ENCODE data around the gene SAFB. TPM values are rescaled to one million over a fixed set of nuclear protein-coding genes. Genes with fewer than 3 reads are reported as not detected.

SAFB gene
- total RNA-seq, result 100 to 1,000 TPM; 134 to 152 TPM

DNA sequence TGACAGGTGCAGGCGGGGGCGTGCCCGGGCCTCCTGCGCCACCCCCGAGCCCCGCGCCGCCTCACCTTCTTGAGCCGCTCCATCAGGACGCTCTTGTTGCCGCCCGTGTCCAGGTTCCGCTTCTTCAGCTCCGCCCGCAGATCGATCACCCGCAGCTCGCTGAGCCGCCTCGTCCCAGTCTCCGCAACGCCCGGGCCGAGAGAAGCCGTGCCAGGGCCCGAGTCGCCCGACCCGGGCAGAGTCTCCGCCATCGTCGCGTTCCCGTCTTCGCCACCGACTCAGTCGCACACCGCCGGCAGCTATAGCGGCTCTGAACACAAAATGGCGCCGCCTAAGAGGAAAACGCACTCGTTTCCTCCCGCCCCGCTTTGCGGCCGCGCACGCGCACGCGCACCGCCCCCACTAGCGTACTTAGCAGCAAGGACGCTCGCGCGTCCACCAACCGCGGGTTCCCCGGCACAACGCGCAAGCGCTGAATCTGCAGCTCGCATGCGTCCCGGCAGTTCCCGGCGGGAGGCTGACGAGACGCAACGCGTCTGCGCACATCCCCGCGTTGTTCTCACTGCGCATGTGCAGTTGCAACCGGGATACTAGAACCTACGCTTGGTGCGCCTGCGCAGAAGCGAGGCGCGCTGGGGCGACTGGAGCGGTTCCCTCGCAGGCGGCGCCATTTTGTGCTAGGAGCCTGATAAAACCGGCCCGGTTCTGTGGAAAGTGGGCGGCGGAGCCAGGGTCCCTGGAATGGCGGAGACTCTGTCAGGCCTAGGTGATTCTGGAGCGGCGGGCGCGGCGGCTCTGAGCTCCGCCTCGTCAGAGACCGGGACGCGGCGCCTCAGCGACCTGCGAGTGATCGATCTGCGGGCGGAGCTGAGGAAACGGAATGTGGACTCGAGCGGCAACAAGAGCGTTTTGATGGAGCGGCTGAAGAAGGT lies at the start of gene SAFB, which contains the start of gene SAFB2:
SAFB (plus strand) TSS at position 619 of the 932 bp plus-strand sequence; CDS start at position 742, 123 bp downstream.
SAFB2 (minus strand) TSS at position 312 of the 932 bp plus-strand sequence; CDS start at position 251, 61 bp downstream.
- CTCF ChIA-PET, result interaction anchor here (0.8 to 4.4 kb wide), 7 partner anchors 11 to 181 kb away, joined by 3 to 21 read pairs (median 5); partner anchors contain the start of genes CATSPERD, LONP1 and RPL36
- H3K4me3 Mint-ChIP-seq, result peak within 1 kb of the TSS; percentile 99
- peaks cover 5% of the 10 kb centered on the region for H3K27me3 Mint-ChIP-seq
- ATAC-seq (peak; percentile 92), DNase-seq (peak; percentile 100)
- H3K36me3 Mint-ChIP-seq, result peaks cover 64% of the 10 kb centered on the region
- peak within 1 kb of the TSS; percentile 100 for H3K27ac Mint-ChIP-seq
- H3K4me1 Mint-ChIP-seq, result peaks cover 63% of the 10 kb centered on the region
- no peaks in the 10 kb centered on the region for H3K9me3 Mint-ChIP-seq (ENCODE audit: low read depth)

DNA sequence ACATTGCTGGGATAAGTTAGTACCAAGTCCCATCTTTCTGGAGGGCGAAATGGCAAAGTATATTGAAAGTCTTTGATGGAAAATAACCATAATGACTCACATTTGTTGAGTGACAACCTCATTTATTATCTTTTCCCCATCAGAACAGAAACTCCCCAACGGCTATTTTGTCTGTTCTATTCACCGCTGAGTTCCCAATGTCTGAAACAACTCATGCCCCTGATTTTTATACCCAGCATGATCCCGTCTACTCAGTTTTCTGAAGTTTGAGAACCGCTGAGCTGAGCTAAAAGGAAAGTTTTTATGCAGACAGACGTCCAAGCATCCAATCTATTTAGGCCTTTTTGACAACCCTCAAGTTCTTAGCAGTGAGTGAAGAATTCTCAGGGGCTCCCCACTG lies 47.3 kb upstream of the SAFB start:
- Mint-ChIP-seq H3K27ac (no peak overlapping the region), H3K4me1 (peaks cover 3% of the 10 kb centered on the region)
- CTCF ChIA-PET, result no interaction called here

DNA sequence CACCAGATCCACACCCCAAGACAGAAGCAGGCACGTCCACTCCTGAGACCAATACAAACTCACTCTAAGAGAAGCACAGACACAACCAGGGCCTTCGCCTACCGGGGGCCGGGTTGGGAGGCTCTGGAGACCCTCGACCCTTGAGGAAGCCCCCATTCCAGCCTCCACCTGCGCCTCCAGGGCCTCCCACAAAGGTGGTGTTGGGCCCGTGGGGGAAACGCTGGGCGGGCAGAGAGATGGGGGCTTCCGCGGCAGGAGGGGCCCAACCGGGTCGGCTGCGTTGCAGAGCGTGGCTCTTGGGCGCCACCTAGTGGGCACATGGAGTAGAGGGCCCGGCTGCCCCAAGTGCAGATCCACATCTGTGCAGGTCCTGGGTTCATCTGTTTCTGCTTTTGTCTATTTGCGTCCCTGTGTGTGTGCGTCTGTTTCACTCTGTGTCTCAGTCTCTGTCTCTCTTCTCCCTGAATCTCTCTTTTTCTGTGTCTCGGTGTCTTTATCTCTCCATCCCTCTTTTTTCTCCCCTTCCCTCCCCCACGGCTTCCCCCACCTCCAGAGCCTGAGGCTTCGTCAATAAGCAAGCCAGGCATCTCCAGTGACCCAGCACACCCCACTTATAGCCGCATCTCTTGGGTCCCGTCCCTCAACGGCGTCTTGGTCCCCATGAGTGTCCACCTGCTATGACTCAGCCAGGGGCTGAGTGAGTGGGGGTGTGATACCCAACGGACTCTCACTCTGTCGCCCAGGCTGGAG lies 44.6 kb upstream of the SAFB start:
- peaks cover 3% of the 10 kb centered on the region for H3K4me1 Mint-ChIP-seq
- no peaks in the 10 kb centered on the region for H3K9me3 Mint-ChIP-seq (ENCODE audit: low read depth)
- no peaks in the 10 kb centered on the region for H3K36me3 Mint-ChIP-seq
- CTCF ChIA-PET, result interaction anchor here (1.4 kb wide), 1 partner anchor 30 kb away, joined by 3 read pairs; no protein-coding TSS in a partner anchor
- DNase-seq, result peak; percentile 72
- H3K27me3 Mint-ChIP-seq, result no peaks in the 10 kb centered on the region
- H3K27ac Mint-ChIP-seq, result no peak overlapping the region
- peak; percentile 82 for ATAC-seq
- no peak overlapping the region for H3K4me3 Mint-ChIP-seq

More for the DNA sequence above, 47.3 kb upstream of the SAFB start:
- Mint-ChIP-seq H3K27me3 (no peaks in the 10 kb centered on the region), H3K36me3 (no peaks in the 10 kb centered on the region), H3K9me3 (ENCODE audit: low read depth) (no peaks in the 10 kb centered on the region), H3K4me3 (no peak overlapping the region)
- no peak for DNase-seq
- no peak for ATAC-seq

DNA sequence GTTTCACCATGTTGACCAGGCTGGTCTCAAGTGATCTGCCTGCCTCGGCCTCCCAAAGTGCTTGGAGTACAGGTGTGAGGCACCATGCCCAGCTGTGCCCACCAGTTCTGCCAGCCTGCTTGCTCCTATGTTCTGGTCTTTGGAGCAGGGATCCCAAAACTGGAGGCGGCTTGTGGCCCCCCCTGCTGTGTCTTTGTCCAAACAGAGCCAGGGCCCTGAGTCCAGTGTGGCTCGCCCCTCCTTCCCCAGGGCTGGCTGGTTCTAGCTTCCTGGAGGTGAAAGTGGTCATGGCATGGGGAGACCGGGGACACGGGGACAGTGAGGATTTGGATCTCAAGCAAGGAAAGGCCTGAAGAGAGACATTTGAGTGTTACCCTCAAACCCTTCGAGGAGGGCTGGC lies 43.6 kb upstream of the SAFB start:
- Mint-ChIP-seq H3K4me1 (peaks cover 3% of the 10 kb centered on the region), H3K9me3 (ENCODE audit: low read depth) (no peaks in the 10 kb centered on the region), H3K36me3 (no peaks in the 10 kb centered on the region), H3K27me3 (no peaks in the 10 kb centered on the region), H3K27ac (no peak overlapping the region), H3K4me3 (no peak overlapping the region)
- no peak for DNase-seq
- ATAC-seq, result no peak
- CTCF ChIA-PET, result no interaction called here

DNA sequence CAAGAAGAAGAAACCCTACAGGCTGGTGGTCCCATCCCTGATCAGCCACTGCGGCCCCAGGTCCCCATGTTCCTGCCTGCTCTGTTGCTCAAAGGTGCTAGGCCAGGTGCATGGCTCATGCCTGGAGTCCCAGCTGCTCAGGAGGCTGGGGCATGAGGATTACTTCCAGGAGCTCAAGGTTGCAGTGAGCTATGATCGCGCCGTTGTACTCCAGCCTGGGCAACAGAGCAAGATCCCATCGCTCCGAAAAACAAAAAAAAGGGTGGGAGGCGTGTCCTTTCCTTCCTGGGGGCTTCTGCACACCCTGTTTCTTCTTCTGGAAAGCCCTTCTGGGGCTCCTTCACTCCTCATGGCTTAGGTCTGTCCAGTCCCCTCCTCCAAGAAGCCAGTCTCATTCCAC lies 43.2 kb upstream of the SAFB start:
- Mint-ChIP-seq H3K9me3 (ENCODE audit: low read depth) (no peaks in the 10 kb centered on the region), H3K36me3 (no peaks in the 10 kb centered on the region), H3K4me3 (no peak overlapping the region), H3K4me1 (peaks cover 3% of the 10 kb centered on the region), H3K27me3 (no peaks in the 10 kb centered on the region), H3K27ac (no peak overlapping the region)
- CTCF ChIA-PET, result no interaction called here
- ATAC-seq (no peak), DNase-seq (no peak)

DNA sequence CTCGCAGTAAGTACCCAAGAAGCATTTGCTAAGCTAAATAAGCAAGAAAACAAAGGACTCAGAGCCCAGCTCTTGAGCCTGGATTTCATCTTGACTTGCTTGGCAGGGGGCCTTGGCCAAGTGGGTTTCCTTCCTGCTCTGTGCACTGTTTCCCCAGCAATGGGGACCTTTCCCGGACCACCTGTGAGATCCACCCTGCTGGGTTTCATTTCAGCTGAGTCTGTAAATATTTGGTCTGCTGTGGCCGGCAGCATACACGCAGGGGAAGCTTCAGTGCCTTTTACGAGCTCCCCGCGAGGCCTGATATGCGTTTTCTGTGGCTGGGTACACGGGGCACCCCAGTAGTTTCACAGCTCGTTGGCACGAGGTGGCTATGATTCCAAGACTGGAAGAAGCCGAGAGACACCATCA lies 42.7 kb upstream of the SAFB start:
- ATAC-seq, result no peak
- no peak overlapping the region for H3K4me3 Mint-ChIP-seq
- no peak for DNase-seq
- peaks cover 3% of the 10 kb centered on the region for H3K4me1 Mint-ChIP-seq
- H3K9me3 Mint-ChIP-seq (ENCODE audit: low read depth), result no peaks in the 10 kb centered on the region
- CTCF ChIA-PET, result interaction anchor here (1.0 kb wide), 1 partner anchor 18 kb away, joined by 3 read pairs; no protein-coding TSS in a partner anchor
- H3K36me3 Mint-ChIP-seq, result no peaks in the 10 kb centered on the region
- no peak overlapping the region for H3K27ac Mint-ChIP-seq
- H3K27me3 Mint-ChIP-seq, result no peaks in the 10 kb centered on the region

DNA sequence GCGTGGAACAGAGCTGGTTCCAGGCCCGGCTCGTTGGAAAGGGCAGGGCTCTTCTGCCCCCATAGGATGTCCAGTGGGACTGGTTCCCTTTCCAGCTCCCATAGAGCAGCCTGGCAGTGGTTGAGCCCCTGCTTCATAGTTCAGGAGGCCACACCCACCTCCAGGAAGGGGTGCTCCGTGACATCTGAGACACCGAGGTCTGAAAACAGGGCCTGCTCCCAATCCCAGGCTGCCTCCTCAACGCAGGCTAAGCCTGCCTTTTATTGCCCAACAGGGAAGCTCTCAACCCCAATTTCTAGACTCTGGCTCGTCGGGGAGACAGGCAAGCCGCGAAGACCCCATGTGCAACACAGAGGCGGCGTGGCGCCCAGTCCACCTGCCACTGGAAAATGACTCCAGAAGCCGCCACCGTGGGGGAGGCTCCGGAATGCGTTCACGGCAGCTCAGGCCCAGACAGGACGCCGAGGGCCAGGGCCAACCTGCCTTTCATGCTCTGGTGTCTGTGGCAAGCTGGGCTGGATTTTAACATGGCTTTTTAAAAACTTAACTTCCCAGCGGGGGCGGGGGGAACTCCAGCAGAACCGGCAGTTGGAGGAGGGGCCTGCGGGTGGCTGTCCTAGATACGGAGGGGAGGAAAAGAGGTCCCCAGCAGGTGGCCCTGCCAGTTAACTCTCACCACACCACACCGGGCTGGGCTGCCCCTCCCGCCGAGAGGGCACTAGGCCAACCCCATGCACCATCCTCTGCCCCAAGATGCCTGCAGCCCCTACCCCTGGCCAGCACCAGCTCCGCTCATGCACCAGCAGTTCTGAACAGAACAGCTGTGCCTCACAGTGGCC lies 37.2 kb upstream of the SAFB start:
- Mint-ChIP-seq H3K27ac (no peak overlapping the region), H3K27me3 (no peaks in the 10 kb centered on the region), H3K4me1 (peaks cover 6% of the 10 kb centered on the region), H3K4me3 (no peak overlapping the region), H3K36me3 (peaks cover 20% of the 10 kb centered on the region), H3K9me3 (ENCODE audit: low read depth) (no peaks in the 10 kb centered on the region)
- no peak for ATAC-seq
- DNase-seq, result no peak
- CTCF ChIA-PET, result interaction anchor here (1.1 kb wide), 1 partner anchor 9 kb away, joined by 3 read pairs; no protein-coding TSS in a partner anchor

DNA sequence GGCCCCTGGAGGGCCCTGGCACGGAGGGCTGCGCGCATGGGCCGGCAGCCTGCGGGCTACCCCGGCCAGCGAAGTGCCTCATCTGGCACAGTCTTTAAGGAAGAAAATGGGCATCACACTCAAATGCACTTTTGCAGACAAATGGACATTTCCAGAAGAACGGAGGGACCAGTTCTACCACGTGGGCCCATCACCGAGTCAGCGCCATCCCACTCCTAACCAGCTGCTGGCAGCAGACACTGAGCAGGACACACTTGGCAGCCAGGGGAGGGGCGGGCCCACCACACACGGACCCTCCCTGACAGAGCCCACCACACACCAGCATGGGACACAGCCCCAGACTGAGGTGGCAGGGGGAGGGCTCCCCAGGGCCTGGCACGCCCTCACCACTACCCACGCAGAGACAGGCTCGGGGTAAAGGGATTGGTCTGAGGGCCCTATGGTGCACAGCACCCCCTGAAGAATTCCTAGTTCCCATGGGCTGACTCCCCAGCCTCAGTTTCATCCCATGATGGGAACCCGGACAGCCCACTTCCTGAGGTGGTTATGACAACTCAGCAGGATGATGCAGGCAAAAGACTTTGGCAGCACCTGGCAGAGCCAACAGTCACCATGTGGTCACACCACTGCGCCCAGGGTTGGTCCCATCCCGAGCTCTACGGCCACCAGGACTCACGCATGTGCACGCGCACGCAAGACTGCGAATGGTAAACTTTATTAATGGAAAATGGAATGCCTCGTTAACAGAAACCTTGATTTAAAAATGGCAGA lies 36.4 kb upstream of the SAFB start:
- CTCF ChIA-PET, result no interaction called here
- H3K9me3 Mint-ChIP-seq (ENCODE audit: low read depth), result no peaks in the 10 kb centered on the region
- peaks cover 23% of the 10 kb centered on the region for H3K36me3 Mint-ChIP-seq

DNA sequence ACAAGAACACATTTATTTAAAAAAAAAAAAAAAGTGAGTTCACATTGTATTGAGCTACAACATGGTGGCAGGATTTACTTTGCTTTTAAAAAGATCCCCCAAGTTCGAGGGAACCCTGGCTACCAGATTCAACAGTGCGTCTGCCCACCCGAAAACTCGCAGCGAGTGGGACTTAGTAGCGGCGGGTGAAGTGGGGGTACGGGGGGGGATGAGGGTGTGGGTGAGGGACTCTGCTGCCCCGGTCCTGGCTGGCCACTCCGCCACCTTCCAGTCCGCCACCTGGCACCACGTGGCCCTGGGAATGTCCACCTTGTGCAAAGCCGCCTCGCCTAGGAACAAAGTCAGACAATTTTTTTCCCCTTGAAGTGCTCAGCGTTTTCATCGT lies 35.8 kb upstream of the SAFB start:
- no peak for DNase-seq
- H3K36me3 Mint-ChIP-seq, result peaks cover 27% of the 10 kb centered on the region
- H3K9me3 Mint-ChIP-seq (ENCODE audit: low read depth), result no peaks in the 10 kb centered on the region
- H3K4me1 Mint-ChIP-seq, result peaks cover 6% of the 10 kb centered on the region
- no peak overlapping the region for H3K27ac Mint-ChIP-seq
- no peak for ATAC-seq
- CTCF ChIA-PET, result no interaction called here
- no peaks in the 10 kb centered on the region for H3K27me3 Mint-ChIP-seq
- H3K4me3 Mint-ChIP-seq, result no peak overlapping the region

More for the DNA sequence above, 36.4 kb upstream of the SAFB start:
- H3K27me3 Mint-ChIP-seq, result no peaks in the 10 kb centered on the region
- DNase-seq (no peak), ATAC-seq (no peak)
- H3K4me3 Mint-ChIP-seq, result no peak overlapping the region
- peaks cover 6% of the 10 kb centered on the region for H3K4me1 Mint-ChIP-seq
- H3K27ac Mint-ChIP-seq, result no peak overlapping the region

DNA sequence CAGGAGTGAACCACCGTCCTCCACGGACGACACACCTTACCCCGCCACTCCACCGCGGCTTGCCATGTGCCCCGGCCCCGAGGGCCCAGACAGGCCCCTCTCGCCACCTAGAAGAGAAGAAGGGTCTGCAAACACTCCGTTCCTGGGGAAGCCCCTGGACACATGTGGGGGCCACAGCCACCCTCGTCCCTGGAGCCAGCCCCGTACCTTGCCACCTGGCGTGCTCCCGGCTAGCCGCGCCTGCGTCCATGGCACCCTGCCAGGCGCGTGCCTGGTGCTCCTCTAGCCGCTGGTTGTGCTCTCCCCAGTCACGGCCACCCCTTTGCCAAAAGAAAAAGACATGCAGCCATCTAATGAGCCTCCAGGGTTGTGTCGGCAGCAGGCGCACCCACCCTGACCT lies 35.2 kb upstream of the SAFB start:
- Mint-ChIP-seq H3K36me3 (peaks cover 31% of the 10 kb centered on the region), H3K4me1 (peaks cover 6% of the 10 kb centered on the region), H3K27ac (no peak overlapping the region), H3K4me3 (no peak overlapping the region), H3K9me3 (ENCODE audit: low read depth) (no peaks in the 10 kb centered on the region), H3K27me3 (no peaks in the 10 kb centered on the region)
- no peak for ATAC-seq
- CTCF ChIA-PET, result no interaction called here
- DNase-seq, result no peak

DNA sequence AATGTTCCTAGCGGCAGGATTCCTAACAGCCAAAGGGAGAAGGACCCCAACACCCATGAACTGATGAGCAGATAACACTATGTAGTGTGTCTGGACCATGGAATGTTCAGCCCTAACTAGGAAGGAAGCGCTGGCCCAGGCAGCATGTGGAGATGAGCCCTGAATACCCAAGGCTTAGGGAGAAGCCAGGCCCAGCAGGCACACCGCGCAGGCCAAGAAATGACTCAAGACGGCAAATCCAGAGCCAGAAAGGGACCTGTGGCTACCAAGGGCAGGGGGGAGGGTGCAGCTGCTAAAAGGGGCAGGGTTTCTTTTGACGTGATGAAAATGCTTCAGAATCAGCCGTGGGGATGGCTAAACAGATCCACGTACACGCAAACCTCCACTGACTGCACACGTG lies 34.4 kb upstream of the SAFB start:
- H3K27me3 Mint-ChIP-seq, result no peaks in the 10 kb centered on the region
- H3K4me1 Mint-ChIP-seq, result peaks cover 6% of the 10 kb centered on the region
- H3K36me3 Mint-ChIP-seq, result peaks cover 39% of the 10 kb centered on the region
- ATAC-seq, result no peak
- H3K4me3 Mint-ChIP-seq, result no peak overlapping the region
- no peak overlapping the region for H3K27ac Mint-ChIP-seq
- DNase-seq, result no peak
- H3K9me3 Mint-ChIP-seq (ENCODE audit: low read depth), result no peaks in the 10 kb centered on the region
- CTCF ChIA-PET, result no interaction called here

DNA sequence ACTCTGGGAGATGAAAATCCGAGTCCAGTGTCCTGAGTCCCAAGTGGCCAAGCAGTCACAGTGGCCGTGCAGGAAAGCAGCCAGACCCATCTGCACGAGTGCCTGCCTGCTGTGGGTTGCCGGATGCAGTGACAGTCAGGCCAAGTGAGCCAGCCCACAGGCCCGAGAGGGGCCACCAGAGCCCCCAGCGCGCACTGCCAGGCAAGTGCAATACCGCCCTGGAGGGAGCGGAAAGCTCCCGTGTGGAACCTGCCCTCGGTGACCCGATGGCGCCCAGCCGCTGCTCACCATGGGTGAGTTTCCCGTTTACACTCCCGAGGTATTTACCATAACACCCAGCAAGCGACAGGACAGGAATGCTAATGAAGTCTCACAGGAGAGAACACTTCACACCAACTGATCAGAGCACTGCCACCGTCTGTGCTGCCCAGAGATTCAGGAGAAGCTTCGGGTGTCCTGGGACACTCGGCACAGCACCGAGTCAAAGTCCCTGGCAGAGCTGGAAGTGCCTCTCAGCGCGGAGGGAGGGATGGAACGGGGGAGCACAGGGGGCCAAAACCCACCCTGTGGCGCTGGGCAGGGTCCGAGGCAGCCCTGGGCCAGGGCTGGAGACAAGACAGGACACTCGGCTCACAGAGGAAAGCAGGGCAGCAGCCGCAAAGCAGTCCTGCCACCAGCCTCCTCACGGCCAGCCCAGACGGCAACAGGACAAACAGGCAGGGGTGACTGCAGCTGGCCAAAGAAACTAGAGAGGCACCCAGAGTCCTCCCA lies 33.8 kb upstream of the SAFB start:
- Mint-ChIP-seq H3K9me3 (ENCODE audit: low read depth) (no peaks in the 10 kb centered on the region), H3K27ac (no peak overlapping the region), H3K4me3 (no peak overlapping the region), H3K36me3 (peaks cover 41% of the 10 kb centered on the region), H3K27me3 (no peaks in the 10 kb centered on the region), H3K4me1 (peaks cover 6% of the 10 kb centered on the region)
- ATAC-seq (no peak), DNase-seq (no peak)
- CTCF ChIA-PET, result no interaction called here
